Measurements from ENCODE around the gene CCDC71L.

DNA sequence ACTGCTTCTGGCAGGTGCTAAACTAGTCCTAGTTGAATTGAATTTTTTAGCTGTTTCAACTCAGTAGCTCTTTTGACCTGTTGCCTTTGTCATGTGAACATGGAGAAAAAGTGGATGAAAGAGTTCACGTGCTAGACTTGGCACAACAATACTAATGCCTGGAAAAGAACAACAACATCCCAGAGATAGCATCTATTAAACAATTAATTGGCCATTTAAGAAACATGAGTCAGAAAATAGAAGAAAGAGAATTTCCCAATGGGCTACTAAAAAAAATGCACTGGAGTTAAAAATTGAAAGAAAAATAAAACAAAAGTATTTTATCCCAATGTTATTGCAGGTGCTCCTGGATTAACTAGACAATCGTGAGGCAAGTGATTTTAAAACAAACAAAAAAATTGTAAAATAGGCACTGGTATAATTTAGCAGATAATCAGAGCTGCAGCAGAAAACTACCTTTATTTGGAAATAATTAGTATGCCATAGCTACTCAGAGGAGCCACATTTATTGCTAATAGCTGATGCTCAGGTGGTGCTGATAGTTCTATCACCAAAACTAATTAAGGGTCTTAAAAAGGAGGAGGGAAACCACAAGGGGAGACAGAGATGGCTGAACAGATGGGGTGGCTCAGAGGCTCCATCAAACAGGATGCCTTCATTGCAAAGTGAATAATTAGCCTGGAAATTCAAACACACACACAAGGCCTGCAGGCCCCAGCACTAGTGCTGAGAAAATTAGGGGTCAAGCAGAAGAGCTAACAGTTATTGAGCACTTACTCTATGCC lies 17.6 kb downstream of the CCDC71L start:
- TF ChIP-seq, protein P1, sequence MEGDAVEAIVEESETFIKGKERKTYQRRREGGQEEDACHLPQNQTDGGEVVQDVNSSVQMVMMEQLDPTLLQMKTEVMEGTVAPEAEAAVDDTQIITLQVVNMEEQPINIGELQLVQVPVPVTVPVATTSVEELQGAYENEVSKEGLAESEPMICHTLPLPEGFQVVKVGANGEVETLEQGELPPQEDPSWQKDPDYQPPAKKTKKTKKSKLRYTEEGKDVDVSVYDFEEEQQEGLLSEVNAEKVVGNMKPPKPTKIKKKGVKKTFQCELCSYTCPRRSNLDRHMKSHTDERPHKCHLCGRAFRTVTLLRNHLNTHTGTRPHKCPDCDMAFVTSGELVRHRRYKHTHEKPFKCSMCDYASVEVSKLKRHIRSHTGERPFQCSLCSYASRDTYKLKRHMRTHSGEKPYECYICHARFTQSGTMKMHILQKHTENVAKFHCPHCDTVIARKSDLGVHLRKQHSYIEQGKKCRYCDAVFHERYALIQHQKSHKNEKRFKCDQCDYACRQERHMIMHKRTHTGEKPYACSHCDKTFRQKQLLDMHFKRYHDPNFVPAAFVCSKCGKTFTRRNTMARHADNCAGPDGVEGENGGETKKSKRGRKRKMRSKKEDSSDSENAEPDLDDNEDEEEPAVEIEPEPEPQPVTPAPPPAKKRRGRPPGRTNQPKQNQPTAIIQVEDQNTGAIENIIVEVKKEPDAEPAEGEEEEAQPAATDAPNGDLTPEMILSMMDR (IDR thresholded peaks at IDR 0.05; ENCODE audit: low read depth, low read length): no peak
- TF ChIP-seq EZH2phosphoT487 (IDR thresholded peaks at IDR 0.05; ENCODE audit: low read depth): no peak

Measured in OCI-LY3 (cell line).